ENCODE data around the gene TIMD4. TPM values are rescaled to one million over a fixed set of nuclear protein-coding genes. Genes with fewer than 3 reads are reported as not detected.

TIMD4 gene
- total RNA-seq, 1 donor from 2014 or later: not detected

- no peaks in the 10 kb centered on the region for H3K36me3 ChIP-seq (ENCODE audit: insufficient read depth, low read length)
- Mint-ChIP-seq H3K4me1 (ENCODE audit: low read depth, unreplicated experiment) (peaks cover 3% of the 10 kb centered on the region), H3K27me3 (ENCODE audit: low read depth, unreplicated experiment) (no peaks in the 10 kb centered on the region), H3K4me3 (ENCODE audit: unreplicated experiment) (no peak overlapping the region), H3K36me3 (ENCODE audit: low read depth, unreplicated experiment) (no peaks in the 10 kb centered on the region), H3K27ac (ENCODE audit: unreplicated experiment) (no peak overlapping the region), H3K9me3 (ENCODE audit: unreplicated experiment) (peaks cover 4% of the 10 kb centered on the region)
- H3K79me2 ChIP-seq (ENCODE audit: insufficient read depth, low read length): no peaks in the 10 kb centered on the region
- H3K27ac ChIP-seq (ENCODE audit: low read depth, low read length): no peak overlapping the region
- FAIRE-seq (no peak), DNase-seq (ENCODE audit: low read depth) (no peak)
- H3K4me1 ChIP-seq (ENCODE audit: insufficient read depth, low read length): no peaks in the 10 kb centered on the region
- H3K9ac ChIP-seq (ENCODE audit: low read length): no peak overlapping the region
- no peak overlapping the region for H3K4me2 ChIP-seq (ENCODE audit: low read length)
- H3K4me3 ChIP-seq (ENCODE audit: insufficient read depth, low read depth, low read length): no peak overlapping the region
- TF ChIP-seq CTCF (IDR thresholded peaks at IDR 0.05; ENCODE audit: insufficient read depth, low read depth, low read length): no peak
- TF ChIP-seq EZH2 (IDR thresholded peaks at IDR 0.05; ENCODE audit: insufficient read depth, low read length): no peak
- H3K9me3 ChIP-seq (ENCODE audit: insufficient read depth, low read depth, low read length): no peaks in the 10 kb centered on the region
- no peak overlapping the region for H2AFZ ChIP-seq (ENCODE audit: low read depth, low read length)
- no peaks in the 10 kb centered on the region for H3K27me3 ChIP-seq (ENCODE audit: insufficient read depth, low read length)
- H4K20me1 ChIP-seq (ENCODE audit: insufficient read depth, low read length): no peaks in the 10 kb centered on the region
Measured at GRCh38 chr5:156991714-156992113, 28.7 kb upstream of the TIMD4 start.

DNA sequence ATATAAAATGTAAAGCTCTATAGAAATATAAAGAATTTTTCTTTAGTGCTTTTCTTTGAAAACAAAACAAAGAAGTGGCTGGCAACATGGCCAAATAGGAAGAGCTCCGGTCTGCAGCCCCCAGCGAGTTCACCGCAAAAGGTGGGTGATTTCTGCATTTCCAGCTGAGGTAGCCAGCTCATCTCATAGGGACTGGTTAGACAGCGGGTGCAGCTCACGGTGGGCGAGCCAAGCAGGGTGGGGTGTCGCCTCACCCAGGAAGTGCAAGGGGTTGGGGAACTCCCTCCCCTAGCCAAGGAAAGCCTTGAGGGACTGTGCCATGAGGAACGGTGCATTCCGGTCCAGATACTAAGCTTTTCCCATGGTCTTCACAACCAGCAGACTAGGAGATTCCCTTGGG lies 21.0 kb upstream of the TIMD4 start:
- FAIRE-seq (no peak), DNase-seq (ENCODE audit: low read depth) (no peak)
- Histone ChIP-seq H2AFZ (ENCODE audit: low read depth, low read length) (no peak overlapping the region), H4K20me1 (ENCODE audit: insufficient read depth, low read length) (no peaks in the 10 kb centered on the region), H3K36me3 (ENCODE audit: insufficient read depth, low read length) (no peaks in the 10 kb centered on the region), H3K9me3 (ENCODE audit: insufficient read depth, low read depth, low read length) (no peaks in the 10 kb centered on the region), H3K4me2 (ENCODE audit: low read length) (no peak overlapping the region), H3K27ac (ENCODE audit: low read depth, low read length) (no peak overlapping the region), H3K27me3 (ENCODE audit: insufficient read depth, low read length) (no peaks in the 10 kb centered on the region), H3K4me3 (ENCODE audit: insufficient read depth, low read depth, low read length) (no peak overlapping the region), H3K9ac (ENCODE audit: low read length) (no peak overlapping the region), H3K4me1 (ENCODE audit: insufficient read depth, low read length) (no peaks in the 10 kb centered on the region), H3K79me2 (ENCODE audit: insufficient read depth, low read length) (no peaks in the 10 kb centered on the region)
- H3K27ac Mint-ChIP-seq (ENCODE audit: unreplicated experiment): no peak overlapping the region
- TF ChIP-seq EZH2 (IDR thresholded peaks at IDR 0.05; ENCODE audit: insufficient read depth, low read length) (no peak), CTCF (IDR thresholded peaks at IDR 0.05; ENCODE audit: insufficient read depth, low read depth, low read length) (no peak)
- no peaks in the 10 kb centered on the region for H3K4me1 Mint-ChIP-seq (ENCODE audit: low read depth, unreplicated experiment)
- no peak overlapping the region for H3K4me3 Mint-ChIP-seq (ENCODE audit: unreplicated experiment)
- peaks cover 5% of the 10 kb centered on the region for H3K9me3 Mint-ChIP-seq (ENCODE audit: unreplicated experiment)
- no peaks in the 10 kb centered on the region for H3K36me3 Mint-ChIP-seq (ENCODE audit: low read depth, unreplicated experiment)
- no peaks in the 10 kb centered on the region for H3K27me3 Mint-ChIP-seq (ENCODE audit: low read depth, unreplicated experiment)

GRCh38 chr5:156981481-156981880 lies 18.5 kb upstream of the TIMD4 start:
- Histone ChIP-seq H3K79me2 (ENCODE audit: insufficient read depth, low read length) (no peaks in the 10 kb centered on the region), H3K27me3 (ENCODE audit: insufficient read depth, low read length) (no peaks in the 10 kb centered on the region), H3K4me3 (ENCODE audit: insufficient read depth, low read depth, low read length) (no peak overlapping the region), H2AFZ (ENCODE audit: low read depth, low read length) (no peak overlapping the region), H3K9ac (ENCODE audit: low read length) (no peak overlapping the region), H3K4me1 (ENCODE audit: insufficient read depth, low read length) (no peaks in the 10 kb centered on the region), H3K27ac (ENCODE audit: low read depth, low read length) (no peak overlapping the region), H3K36me3 (ENCODE audit: insufficient read depth, low read length) (no peaks in the 10 kb centered on the region), H3K4me2 (ENCODE audit: low read length) (no peak overlapping the region), H3K9me3 (ENCODE audit: insufficient read depth, low read depth, low read length) (no peaks in the 10 kb centered on the region), H4K20me1 (ENCODE audit: insufficient read depth, low read length) (no peaks in the 10 kb centered on the region)
- Mint-ChIP-seq H3K27ac (ENCODE audit: unreplicated experiment) (no peak overlapping the region), H3K4me1 (ENCODE audit: low read depth, unreplicated experiment) (no peaks in the 10 kb centered on the region), H3K27me3 (ENCODE audit: low read depth, unreplicated experiment) (no peaks in the 10 kb centered on the region), H3K9me3 (ENCODE audit: unreplicated experiment) (peaks cover 3% of the 10 kb centered on the region), H3K4me3 (ENCODE audit: unreplicated experiment) (no peak overlapping the region), H3K36me3 (ENCODE audit: low read depth, unreplicated experiment) (no peaks in the 10 kb centered on the region)
- TF ChIP-seq CTCF (IDR thresholded peaks at IDR 0.05; ENCODE audit: insufficient read depth, low read depth, low read length) (no peak), EZH2 (IDR thresholded peaks at IDR 0.05; ENCODE audit: insufficient read depth, low read length) (no peak)
- FAIRE-seq (no peak), DNase-seq (ENCODE audit: low read depth) (no peak)
